HG02571 (cell line): Measurements from ENCODE around the gene ABCC1.
A peak's percentile ranks its signal among the peaks of the same experiment; 100 is the strongest.
"Not testable (repeated sequence)": the region's sequence is repeated elsewhere in the genome, so short reads cannot be mapped to it uniquely, and the experiment has no call there.

Source experiments
- ATAC-seq: cut with Tn5 transposase; IDR thresholded peaks from one replicate; pipeline ENCODE4 v1.9.1; 2021; ENCODE audit warnings: mild to moderate bottlenecking, moderate library complexity; ENCODE audit not compliant: unreplicated experiment

Gene ABCC1

DNA sequence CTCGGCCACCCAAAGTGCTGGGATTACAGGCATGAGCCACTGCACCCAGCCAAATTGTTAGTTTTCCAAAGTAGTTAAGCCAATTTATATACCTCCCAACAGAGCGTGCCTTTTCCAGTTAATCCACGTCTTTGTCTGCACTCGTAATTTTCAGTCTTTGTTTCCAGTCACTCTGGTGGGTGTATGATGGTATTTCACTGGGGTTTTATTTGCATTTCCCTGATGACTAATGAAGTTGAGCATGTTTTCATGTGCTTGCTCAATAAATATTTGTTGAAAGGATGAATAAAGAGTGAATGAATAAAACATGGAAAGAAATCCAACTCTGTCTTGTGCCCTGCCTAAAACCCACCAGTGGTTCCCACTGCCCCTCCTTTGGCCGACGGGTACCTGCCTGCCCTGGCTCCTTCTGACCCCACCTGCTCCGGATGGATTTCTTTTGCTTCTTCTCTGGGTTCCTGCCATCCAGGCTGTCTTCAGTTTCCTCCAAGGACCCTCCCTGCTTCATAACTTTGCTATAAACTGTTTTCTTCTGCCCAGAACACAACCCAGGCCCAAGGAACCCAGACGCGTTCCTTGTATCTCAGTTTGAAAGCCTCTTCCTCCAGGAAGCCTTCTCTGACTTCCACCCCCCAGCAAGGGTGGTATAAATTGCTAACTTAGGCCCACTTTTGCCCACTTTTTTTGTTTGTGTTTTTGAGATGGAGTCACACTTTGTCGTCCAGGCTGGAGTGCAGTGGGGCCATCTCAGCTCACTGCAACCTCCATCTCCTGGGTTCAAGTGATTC is 3.0 kb upstream of the ABCC1 start:
- no peak for ATAC-seq

DNA sequence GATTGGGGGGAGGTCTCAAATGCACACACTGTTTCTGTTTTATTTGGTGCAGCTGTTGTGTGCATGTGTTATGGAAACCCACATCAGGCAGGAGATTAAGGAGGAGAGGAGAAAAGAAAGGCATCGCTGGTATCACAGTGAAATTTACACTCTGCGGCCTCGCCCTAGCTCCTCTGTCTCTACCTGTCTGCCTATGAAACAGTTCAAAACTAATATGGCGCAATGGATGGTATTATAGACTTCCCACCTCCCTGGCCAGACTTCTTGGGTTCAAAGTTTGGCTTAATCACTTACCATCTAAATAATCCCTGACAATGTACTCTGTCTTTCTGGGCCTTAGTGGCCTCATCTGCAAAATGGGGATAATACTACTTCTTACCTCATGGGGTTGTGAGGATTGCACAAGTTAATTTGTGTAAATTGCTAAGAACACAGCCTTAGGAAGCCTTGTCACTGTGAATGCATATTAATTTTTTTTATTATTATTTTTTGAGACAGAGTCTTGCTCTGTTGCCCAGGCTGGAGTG is 1.4 kb upstream of the ABCC1 start:
- no peak for ATAC-seq

DNA sequence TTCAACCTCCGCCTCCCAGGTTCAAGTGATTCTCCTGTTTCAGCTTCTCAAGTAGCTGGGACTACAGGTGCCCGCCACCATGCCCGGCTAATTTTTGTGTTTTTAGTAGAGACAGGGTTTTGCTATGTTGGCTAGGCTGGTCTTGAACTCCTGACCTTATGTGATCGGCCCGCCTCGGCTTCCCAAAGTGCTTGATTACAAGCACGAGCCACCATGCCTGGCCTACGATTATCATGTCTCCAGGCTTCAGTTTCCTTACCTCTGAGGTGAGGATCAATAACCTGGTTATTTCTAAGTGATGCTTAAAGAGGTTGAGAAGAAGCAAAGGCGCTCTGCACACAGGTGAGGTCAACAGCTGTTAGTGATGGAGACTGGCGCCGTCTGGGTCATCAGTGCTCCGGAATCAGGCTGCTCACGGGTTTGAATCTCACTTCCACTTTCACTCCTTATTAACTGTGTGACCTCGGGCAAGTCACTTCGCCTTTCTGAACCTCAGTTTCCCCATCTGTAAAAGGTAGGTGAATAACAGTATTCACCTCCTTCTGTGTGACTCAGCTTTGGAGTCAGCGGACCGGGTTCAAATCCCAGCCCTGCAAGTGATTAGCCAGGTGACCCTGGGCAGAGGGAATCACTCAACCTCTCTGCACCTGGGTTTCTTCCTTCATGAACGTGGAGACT is 745 bp upstream of the ABCC1 start:
- ATAC-seq = no peak

DNA sequence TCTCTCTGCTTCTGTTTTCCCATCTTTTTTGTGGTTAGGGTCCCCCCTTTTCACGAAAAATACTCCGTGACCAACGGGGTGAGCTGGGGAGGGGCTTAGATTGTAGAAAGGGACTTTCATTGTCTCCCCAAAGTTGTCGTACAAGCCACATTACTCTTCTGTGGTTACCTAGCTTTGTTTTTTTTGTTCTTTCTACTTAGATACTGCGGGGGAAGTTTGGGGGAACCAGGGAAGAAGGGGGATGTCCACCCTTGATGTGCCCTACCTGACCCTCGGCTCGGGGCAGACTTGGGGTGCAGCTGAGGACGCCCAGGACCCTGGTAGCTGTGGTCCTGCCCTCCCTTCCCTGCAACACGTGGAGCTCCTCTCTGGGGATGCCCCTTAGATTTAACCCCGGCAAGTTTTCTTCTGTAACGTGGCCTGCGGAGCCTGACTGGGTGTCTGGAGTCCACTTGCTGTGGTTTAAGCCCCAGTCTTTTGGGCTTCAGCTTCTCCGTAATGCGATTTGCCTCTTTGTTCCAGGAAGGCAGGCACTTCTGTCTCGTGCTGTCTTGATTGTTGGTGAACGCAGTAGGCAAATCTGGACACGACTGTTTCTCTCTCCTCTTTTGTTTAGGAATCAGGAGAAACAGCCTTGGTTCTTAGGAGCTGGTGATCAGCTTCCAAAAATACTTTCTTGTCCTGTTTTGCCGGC is 892 bp downstream of the ABCC1 start:
- no peak for ATAC-seq

DNA sequence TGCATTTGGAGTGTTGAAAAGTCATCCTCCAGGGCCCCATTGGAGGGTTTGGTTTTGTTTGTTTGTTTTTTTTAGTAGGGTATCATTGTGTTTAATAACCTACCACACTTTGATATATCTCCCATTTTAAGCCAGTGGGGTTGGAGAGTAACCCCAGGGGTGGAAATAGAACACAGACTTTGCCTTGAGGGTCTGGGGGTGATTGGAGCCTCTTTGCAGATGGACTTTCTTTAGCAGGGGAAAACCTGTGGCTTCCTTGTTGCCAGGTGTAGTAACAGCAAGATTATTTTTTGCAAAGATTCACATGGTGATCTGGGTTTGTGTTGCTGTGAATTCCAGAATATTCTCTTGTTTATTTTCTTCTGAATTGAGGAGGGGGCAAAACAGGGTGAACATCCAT is 1.5 kb downstream of the ABCC1 start:
- no peak for ATAC-seq

DNA sequence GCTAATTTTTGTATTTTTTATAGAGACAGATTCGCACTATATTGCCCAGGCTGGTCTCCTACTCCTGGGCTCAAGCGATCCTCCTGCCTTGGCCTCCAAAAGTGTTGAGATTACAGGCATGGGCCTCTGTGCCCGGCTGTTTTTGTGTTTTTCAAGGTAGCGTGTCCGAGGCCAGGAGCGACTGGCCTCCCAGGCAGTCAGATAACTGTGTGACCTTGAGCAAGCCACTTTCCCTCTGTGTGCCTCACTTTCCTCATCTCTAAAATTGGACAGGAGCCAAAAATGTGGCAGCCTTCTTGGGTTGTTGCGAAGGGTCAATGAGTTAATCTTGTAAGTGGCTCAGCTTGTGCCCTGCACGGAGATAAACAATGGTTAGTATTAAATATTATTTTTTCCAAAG is 2.4 kb downstream of the ABCC1 start:
- ATAC-seq = no peak

DNA sequence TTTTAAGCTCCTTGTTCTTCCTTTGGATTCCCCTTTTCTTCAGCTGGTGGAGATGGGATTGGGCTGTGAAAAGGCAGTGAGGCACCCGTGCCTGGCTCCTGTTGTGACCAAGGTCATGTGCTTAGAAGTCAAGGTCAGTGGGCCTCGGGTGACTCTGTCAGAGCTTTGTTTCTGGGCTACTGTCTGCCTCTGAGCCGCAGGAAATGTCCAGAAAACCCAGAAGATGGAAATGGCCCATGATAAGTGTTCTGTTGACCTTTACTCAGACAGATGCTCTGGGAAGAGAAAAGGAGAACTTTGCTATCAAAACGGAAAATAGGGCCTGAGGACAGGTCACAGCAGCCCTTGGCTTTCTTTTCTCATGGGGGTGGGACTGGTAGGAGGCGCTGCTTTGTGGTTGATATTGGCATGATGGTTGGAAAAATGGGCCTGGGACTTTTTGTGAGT is 2.9 kb downstream of the ABCC1 start:
- no peak for ATAC-seq

DNA sequence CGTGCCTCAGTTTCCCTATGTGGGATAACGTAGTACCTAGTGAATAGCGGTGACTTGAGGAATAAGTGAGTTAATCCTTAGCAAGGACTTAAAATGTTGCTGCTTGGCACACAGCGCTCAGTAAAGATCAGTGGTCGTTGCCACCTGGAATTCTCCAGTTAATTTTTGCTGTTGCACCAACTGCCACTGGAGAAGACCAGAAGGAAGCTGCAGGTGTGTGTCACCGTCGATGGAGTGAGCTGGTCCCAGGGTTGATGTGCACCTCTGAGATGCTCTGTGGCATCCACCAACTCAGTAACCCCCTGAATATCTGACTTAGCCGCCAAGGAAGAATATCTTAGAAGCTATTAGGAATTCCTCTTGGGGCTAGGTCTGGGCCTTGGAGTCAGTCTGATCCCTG is 4.1 kb downstream of the ABCC1 start:
- no peak for ATAC-seq

DNA sequence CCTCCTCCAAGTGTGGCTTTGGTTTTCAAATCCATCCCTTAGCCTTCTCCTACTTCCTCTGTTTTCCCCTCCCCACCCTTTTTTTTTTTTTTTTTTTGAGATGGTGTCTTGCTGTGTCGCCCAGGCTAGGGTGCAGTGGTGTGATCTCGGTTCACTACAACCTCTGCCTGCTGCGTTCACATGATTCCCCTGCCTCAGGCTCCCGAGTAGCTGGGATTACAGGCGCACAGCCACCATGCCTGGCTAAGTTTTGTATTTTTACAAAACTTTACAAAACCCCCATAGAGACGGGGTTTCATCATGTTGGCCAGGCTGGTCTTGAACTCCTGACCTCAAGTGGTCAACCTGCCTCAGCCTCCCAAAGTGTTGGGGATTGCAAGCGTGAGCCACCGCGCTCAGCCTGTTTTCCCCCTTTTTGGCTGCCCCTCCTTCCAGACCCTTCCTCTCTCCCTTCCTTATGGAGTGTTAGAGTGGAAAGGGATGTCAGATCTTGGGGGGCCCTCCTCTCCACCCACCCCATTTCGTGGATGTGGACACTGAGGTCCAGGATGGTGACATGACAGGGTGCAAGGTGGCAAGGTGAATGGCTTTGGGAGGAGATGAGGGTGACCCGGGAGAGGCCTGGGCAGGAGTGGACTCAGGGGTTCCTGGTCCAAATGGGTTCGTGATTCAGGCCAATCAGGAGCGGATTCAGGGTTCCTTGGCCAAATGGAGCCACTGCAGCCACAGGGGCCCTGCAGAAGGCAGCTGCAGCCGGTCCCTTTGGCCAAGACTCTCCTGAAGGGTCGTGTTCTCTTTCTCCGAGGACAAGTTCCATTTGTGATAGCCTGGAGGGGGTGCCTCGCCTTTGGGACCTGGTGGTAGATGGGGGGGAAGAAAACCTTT is 4.8 kb downstream of the ABCC1 start:
- no peak for ATAC-seq

DNA sequence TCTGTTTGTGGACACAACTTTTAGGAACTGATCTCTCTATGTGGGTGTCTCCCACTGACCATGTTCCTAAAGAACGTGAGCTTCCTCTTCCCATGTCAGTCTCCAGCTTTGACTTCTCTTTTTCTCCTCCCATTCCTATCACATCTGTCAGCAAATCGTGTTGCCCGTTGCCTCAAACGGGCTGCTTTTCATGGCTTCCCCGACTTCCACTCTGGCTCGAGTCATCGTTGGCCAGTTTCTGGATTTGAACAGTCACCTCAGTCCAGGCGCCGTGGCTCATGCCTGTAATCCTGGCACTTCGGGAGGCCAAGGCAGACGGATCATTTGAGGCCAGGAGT is 5.4 kb downstream of the ABCC1 start:
- no peak for ATAC-seq

DNA sequence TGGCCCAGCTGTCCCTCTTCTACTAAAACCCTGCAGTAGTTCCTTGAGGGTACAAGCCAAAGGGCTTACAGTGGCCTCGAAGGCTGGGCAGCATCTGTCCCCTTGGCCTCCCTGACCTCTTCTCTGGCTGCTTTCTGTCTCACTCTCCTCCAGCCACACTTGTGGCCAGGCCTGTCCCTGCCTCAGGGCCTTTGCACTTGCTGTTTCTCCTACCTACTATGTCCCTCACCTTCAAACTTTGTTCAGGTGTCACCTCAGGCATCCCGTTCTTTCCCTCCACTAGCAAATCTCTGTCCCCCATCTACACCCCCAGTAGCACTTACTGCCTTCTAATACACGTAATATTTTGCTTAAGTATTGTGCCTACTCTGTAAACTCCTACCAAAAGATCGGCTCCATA is 6.0 kb downstream of the ABCC1 start:
- ATAC-seq = no peak

DNA sequence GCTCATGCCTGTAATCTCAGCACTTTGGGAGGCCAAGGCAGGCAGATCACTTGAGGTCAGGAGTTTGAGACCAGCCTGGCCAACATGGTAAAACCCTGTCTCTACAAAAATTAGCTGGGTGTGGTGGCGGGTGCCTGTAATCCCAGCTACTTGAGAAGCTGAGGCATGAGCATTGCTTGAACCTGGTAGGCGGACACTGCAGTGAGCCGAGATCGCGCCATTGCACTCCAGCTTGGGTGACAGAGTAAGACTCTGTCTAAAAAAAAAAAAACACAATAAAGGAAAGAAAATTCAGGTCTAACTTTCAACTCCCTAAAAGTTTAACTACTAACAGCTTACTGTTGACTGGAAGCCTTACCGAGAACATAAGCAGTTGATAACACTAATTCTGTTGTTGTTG is 6.7 kb downstream of the ABCC1 start:
- not testable (repeated sequence) for ATAC-seq

DNA sequence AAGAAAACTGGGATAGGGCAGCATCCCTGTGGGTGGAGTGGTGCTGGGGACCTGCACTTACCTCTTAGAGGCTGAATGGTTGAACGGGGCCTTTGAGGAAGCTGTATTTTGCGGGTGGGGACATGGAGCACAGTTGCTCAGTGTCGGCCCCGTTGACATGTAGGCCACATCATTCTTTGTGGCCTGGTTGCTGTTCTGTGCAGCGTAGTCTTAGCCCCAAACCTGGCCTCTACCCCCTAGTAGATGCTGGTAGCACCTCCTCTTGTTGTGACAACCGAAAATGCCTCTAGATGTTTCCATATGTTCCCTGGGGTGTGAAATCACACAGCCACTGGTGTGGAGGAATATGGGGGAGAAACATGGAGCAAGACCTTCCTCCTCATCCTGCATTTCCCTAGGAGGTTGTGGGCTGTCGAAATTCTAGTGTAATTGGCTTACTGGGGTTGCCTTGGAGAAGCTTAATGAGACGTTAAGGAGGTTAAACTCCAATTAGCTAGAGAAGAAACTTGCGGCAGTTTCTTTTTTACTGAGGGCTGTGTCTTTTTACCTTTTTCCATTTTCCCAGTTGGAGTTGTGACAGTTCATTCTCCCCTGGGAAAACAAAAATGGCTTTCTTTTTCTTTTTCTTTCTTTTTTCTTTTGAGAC is 9.4 kb downstream of the ABCC1 start:
- ATAC-seq = no peak

DNA sequence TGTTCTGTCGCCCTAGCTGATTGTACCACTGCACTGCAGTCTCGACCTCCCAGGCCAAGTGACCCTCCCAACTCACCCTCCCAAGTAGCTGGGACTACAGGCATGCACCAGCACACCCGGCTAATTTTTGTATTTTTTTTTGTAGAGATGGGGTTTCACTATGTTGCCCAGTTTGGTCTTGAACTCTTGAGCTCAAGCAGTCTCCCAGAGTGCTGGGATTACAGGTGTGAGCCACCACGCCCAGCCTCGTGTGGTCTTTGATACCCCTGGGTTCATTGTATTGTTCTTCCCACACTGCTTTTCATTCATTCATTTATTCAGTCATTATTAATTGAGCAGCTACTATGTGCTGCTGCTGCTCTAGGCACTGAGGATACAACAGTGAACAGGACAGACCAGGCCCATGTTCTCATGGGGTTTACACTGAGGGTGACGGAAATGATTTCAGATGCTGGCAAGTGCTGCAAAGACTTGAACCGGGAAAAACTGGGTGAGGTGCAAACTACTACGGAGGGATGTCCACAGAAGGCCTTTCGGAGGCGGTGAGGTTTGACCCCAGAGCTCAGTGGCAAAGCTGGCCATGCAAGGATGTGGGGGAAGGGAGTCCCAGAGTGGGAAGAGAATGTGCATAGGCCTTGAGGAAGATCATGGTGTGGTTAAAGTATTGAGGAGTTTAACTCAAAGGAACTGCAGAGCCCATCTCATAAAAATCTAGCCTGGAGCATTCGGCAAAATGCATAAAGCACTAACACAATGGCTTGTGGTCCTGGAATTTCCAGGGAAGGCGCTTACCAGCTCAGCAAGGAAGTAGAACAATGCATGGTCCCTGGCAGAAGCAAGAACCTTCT is 10.9 kb downstream of the ABCC1 start:
- ATAC-seq = no peak

DNA sequence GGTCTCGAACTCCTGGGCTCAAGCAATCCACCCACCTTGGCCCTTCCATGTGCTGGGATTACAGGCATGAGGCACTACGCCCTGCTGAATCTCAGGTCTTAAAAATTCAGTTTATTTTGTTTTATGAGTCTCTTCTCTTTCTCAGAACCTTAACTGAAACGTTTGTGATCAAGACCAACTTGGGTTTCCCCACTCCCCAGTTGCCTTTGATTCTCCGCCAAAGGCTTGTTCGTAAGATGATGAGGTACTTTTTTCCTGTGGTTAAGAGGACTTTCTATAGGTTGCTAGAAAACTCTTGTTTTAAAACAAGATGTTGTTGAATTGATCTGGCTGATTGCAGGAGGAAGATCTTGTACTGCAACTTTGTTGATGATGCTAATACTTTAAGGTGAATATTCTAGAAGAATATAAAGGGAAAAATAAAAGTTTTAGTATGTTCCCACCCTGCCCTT is 11.7 kb downstream of the ABCC1 start:
- peak; percentile 55 for ATAC-seq

DNA sequence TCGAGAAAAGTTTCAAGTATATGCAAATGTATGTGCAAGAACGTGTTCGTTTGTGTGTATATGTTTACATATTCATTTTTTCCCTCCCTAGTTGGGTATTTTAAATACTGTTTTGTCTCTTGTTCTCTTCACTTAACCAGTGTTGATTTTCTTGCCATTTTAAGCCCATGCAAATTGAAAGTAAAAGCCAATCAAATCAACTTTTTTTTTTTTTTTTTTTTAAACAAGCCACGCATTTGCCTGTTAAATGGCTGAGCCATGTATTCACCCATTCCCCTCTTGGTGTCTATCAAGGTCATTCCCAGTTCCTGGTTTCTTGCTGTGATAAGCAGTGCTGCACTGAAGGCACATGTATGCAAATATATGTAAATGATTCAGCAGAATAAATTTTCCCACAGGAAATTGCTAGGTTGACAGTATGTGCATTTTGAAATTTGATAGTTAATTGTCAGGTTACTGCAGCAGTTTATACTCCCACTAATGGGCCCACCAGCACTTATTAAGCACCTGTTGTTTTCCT is 12.2 kb downstream of the ABCC1 start:
- peak; percentile 32 for ATAC-seq

DNA sequence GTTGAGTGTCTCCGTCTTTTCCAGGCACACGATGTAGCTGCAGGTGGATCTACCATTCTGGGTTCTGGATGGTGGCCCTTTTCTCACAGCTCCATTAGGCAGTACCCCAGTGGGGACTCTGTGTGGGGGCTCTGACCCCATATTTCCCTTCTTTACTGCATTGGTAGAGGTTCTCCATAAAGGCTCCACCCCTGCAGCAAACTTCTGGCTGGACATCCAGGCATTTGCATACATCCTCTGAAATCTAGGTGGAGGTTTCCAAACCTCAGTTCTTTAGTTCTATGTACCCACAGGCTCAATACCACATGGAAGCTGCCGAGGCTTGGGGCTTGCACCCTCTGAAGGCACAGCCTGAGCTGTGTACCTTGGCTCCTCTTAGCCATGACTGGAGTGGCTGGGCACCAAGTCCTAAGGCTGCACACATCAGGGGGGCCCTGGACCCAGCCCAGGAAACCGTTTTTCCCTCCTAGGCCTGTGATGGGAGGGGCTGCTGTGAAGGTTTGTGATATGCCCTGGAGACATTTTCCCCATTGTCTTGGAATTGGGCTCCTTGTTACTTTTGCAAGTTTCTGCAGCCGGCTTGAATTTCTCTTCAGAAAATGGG is 14.0 kb downstream of the ABCC1 start:
- no peak for ATAC-seq

DNA sequence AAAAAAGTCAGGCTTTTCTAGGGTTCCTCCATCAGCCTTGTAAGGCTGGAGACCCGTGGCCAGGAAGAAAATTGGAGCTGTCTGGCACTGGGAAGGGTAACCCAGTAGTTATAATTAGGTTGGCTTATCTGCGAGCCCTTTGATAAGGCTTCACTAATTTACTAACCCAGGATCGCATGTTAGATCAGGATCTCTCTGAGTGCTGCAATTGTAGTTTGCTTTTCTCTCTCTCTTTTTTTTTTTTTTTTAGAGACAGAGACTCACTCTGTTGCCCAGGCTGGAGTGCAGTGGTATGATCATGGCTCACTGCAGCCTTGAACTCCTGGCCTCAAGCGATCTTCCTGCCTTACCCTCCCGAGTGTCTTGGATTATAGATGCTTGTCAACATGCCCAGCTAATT is 17.0 kb downstream of the ABCC1 start:
- no peak for ATAC-seq
